Fibroblast of upper back skin (primary cell): Measurements from ENCODE around the gene ZNF668.
"Not testable (repeated sequence)": the region's sequence is repeated elsewhere in the genome, so short reads cannot be mapped to it uniquely, and the experiment has no call there.

Experiments
- DNase-seq: peaks from one replicate; pipeline ENCODE4 v3.0.0-alpha.2; 2013

ZNF668 gene

GRCh38 chr16:31050280-31051030 lies 23.6 kb downstream of the ZNF668 start:
- DNase-seq: no peak

GRCh38 chr16:31043898-31044481 lies 30.1 kb downstream of the ZNF668 start:
- no peak for DNase-seq

GRCh38 chr16:31043352-31043751 lies 30.7 kb downstream of the ZNF668 start:
- no peak for DNase-seq

- no peak for DNase-seq
Observed at GRCh38 chr16:31042866-31043265, 31.2 kb downstream of the ZNF668 start.

GRCh38 chr16:31038993-31039392 lies 35.0 kb downstream of the ZNF668 start:
- DNase-seq: no peak

GRCh38 chr16:31036691-31037090 lies 37.3 kb downstream of the ZNF668 start:
- DNase-seq: no peak

GRCh38 chr16:31033709-31034492 lies 40.1 kb downstream of the ZNF668 start:
- DNase-seq: peak; percentile 76

- DNase-seq: peak; percentile 97
Observed at GRCh38 chr16:31032736-31033708, 41.0 kb downstream of the ZNF668 start, which contains the start of gene STX4. STX4 (plus strand) TSS chr16:31033558; CDS start chr16:31033806, 248 bp downstream.

- no peak for DNase-seq
Observed at GRCh38 chr16:31031276-31031675, 42.8 kb downstream of the ZNF668 start.

GRCh38 chr16:31029272-31029671 lies 44.8 kb downstream of the ZNF668 start:
- no peak for DNase-seq

- no peak for DNase-seq
Observed at GRCh38 chr16:31025339-31025738, 48.7 kb downstream of the ZNF668 start.

- no peak for DNase-seq
Observed at GRCh38 chr16:31023627-31024226, 50.3 kb downstream of the ZNF668 start.

GRCh38 chr16:31023252-31023602 lies 50.8 kb downstream of the ZNF668 start:
- no peak for DNase-seq

- DNase-seq: no peak
Observed at GRCh38 chr16:31022544-31023251, 51.3 kb downstream of the ZNF668 start.

- no peak for DNase-seq
Observed at GRCh38 chr16:31020536-31020935, 53.5 kb downstream of the ZNF668 start.

- DNase-seq: not testable (repeated sequence)
Observed at GRCh38 chr16:31017756-31018155, 56.3 kb downstream of the ZNF668 start.

GRCh38 chr16:31016018-31016417 lies 58.0 kb downstream of the ZNF668 start:
- DNase-seq: no peak

- DNase-seq: not testable (repeated sequence)
Observed at GRCh38 chr16:31013292-31013691, 60.7 kb downstream of the ZNF668 start.

GRCh38 chr16:31011815-31012214 lies 62.2 kb downstream of the ZNF668 start:
- DNase-seq: not testable (repeated sequence)
